CD4-positive, alpha-beta T cell (primary cell): ENCODE data around the gene FARSA. TPM values are rescaled to one million over a fixed set of nuclear protein-coding genes. Genes with fewer than 3 reads are reported as not detected.
A peak's percentile ranks its signal among the peaks of the same experiment; 100 is the strongest.

ENCODE experiments used
- ATAC-seq: fragments of 200-7000 bp; cut with Tn5 transposase; one replicate; pipeline ENCODE4 v1.10.0; 2022; ENCODE audit warnings: mild to moderate bottlenecking; ENCODE audit not compliant: poor library complexity
- CTCF ChIA-PET: fragments of 350-600 bp; sonication (Branson Sonifier 250); formaldehyde crosslinking; loops from one replicate; lab custom pipeline; 2021; ENCODE audit warnings: antibody characterized with exemption, inconsistent platforms; lab: Charles Lee
- POLR2A ChIA-PET: fragments of 350-600 bp; sonication (Branson Sonifier 250); formaldehyde crosslinking; loops from one replicate; lab custom pipeline; 2021; ENCODE audit warnings: antibody characterized with exemption, inconsistent platforms; lab: Charles Lee
- DNase-seq, 14 experiments: peaks; one replicate each; pipeline ENCODE4 v3.0.0-alpha.2; 2013 to 2020; ENCODE audit warnings: mixed read lengths in 2 of 14
- H3K27ac ChIP-seq, 2 donors: one replicate each; pipeline versions ENCODE4 v1.5.1 to v1.7.0; 2013; ENCODE audit warnings: low read length in 2 of 2, low read depth in 1 of 2, mild to moderate bottlenecking in 1 of 2
- H3K27me3 ChIP-seq, 2 experiments: 1 replicate in 1 of 2; 2 replicates in 1 of 2; pipeline versions ENCODE4 v1.6.1 to v1.7.0; 2013; ENCODE audit warnings: low read length in 2 of 2, control low read depth in 1 of 2, mild to moderate bottlenecking in 1 of 2, moderate library complexity in 1 of 2; ENCODE audit not compliant: insufficient read depth in 2 of 2, control insufficient read depth in 1 of 2
- H3K36me3 ChIP-seq: one replicate; pipeline ENCODE4 v1.6.1; 2013; ENCODE audit warnings: low read length, control low read depth; ENCODE audit not compliant: insufficient read depth
- H3K4me1 ChIP-seq: one replicate; pipeline ENCODE4 v1.6.1; 2013; ENCODE audit warnings: low read length, control low read depth; ENCODE audit not compliant: insufficient read depth
- H3K4me3 ChIP-seq: one replicate; pipeline ENCODE4 v1.5.1; 2013; ENCODE audit warnings: mild to moderate bottlenecking, low read length, moderate library complexity
- H3K9me3 ChIP-seq, 2 experiments: 1 replicate in 1 of 2; 2 replicates in 1 of 2; pipeline versions ENCODE4 v1.6.1 to v1.7.0; 2013; ENCODE audit warnings: low read length in 2 of 2, mild to moderate bottlenecking in 2 of 2, control low read depth in 1 of 2, moderate library complexity in 1 of 2; ENCODE audit not compliant: control insufficient read depth in 1 of 2, insufficient read depth in 1 of 2
- H3K27ac Mint-ChIP-seq: one replicate; pipeline ENCODE4 v1.8.0; 2020; ENCODE audit warnings: mixed read lengths
- H3K27me3 Mint-ChIP-seq: one replicate; pipeline ENCODE4 v1.8.0; 2021; ENCODE audit warnings: mixed read lengths
- H3K36me3 Mint-ChIP-seq: one replicate; pipeline ENCODE4 v1.8.0; 2021; ENCODE audit warnings: low read depth, mixed read lengths
- H3K4me1 Mint-ChIP-seq: one replicate; pipeline ENCODE4 v1.8.0; 2021; ENCODE audit warnings: low read depth, mixed read lengths
- H3K4me3 Mint-ChIP-seq: one replicate; pipeline ENCODE4 v1.8.0; 2020; ENCODE audit warnings: mild to moderate bottlenecking, mixed read lengths
- H3K9me3 Mint-ChIP-seq: one replicate; pipeline ENCODE4 v1.8.0; 2020; ENCODE audit warnings: mixed read lengths
- intact Hi-C, 2 experiments: fragments of 100-400 bp; cut with DNase I in 1 of 2; cut with micrococcal nuclease in 1 of 2; formaldehyde crosslinking; loops; one replicate each; pipeline versions ENCODE4 v1.15.1 to v1.9.0; 2023 to 2025; cut with DNase I, micrococcal nuclease
- total RNA-seq, 174 experiments: library from RNA in 2 of 174; stranded (reverse) in 2 of 174; gene quantifications; one replicate each; pipeline ENCODE4 v1.2.3 and lab custom pipeline; 2021 to 2026
- TF ChIP-seq, protein P1 (sequence below): fragments of 200-600 bp; IDR thresholded peaks from one replicate; pipeline ENCODE4 v1.8.0; 2022; ENCODE audit warnings: antibody characterized with exemption, mild to moderate bottlenecking

FARSA gene
- total RNA-seq, 2 experiments from 2014 or later = 17.2 TPM

DNA sequence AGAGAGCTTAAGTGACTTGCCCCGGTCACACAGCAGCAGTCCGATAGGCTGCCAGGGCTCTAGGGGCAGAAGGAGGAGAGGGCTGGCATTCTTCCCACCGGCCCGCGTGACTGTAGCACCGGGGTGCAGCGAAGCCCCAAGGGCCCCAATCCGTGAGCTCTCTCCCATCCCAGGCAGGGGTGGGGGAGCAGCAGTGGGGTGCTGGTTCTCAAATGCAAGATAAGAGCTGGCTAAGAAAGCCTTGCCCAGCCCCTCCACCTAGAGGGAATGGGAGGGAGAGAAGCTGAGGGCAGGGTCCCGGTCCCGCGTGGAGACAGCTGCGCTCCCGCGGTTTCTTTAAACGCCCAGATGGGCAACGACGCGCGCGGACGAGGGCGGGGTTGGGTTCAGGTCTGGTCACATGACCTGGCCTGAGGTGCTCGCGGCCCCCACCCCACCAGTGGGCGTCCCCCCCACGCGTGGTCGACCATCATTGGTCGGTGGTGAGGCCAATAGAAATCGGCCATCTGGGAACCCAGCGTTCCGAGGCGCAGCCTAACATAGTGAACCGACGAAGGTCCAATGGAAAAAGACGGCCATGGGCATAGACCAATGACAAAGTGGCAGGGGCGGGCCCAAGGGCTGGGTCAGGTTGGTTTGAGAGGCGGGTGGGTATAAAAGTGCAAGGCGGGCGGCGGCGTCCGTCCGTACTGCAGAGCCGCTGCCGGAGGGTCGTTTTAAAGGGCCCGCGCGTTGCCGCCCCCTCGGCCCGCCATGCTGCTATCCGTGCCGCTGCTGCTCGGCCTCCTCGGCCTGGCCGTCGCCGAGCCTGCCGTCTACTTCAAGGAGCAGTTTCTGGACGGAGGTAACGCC, 4.6 kb upstream of the FARSA start, which contains the start of gene CALR:
Gene CALR, plus strand, starts transcription at position 683 of the 852 bp plus-strand sequence. Its CDS starts 71 bp downstream, at position 754.
- Mint-ChIP-seq H3K27me3 (no peaks in the 10 kb centered on the region), H3K27ac (peak within 1 kb of the TSS; percentile 93), H3K4me3 (peak within 1 kb of the TSS; percentile 94), H3K9me3 (no peaks in the 10 kb centered on the region), H3K4me1 (peaks cover 55% of the 10 kb centered on the region), H3K36me3 (peaks cover 58% of the 10 kb centered on the region)
- TF ChIP-seq, protein P1, sequence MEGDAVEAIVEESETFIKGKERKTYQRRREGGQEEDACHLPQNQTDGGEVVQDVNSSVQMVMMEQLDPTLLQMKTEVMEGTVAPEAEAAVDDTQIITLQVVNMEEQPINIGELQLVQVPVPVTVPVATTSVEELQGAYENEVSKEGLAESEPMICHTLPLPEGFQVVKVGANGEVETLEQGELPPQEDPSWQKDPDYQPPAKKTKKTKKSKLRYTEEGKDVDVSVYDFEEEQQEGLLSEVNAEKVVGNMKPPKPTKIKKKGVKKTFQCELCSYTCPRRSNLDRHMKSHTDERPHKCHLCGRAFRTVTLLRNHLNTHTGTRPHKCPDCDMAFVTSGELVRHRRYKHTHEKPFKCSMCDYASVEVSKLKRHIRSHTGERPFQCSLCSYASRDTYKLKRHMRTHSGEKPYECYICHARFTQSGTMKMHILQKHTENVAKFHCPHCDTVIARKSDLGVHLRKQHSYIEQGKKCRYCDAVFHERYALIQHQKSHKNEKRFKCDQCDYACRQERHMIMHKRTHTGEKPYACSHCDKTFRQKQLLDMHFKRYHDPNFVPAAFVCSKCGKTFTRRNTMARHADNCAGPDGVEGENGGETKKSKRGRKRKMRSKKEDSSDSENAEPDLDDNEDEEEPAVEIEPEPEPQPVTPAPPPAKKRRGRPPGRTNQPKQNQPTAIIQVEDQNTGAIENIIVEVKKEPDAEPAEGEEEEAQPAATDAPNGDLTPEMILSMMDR = no peak
- POLR2A ChIA-PET = interaction anchor here (0.7 to 3.3 kb wide), 12 partner anchors 9 to 156 kb away, joined by 3 to 24 read pairs (median 6); partner anchors contain the start of genes GADD45GIP1, GCDH and SYCE2
- DNase-seq (peak; percentile 97 to 100 (median 99)), ATAC-seq (peak; percentile 88)
- no peaks in the 10 kb centered on the region for H3K27me3 ChIP-seq
- H3K9me3 ChIP-seq = peaks cover 0 to 7% of the 10 kb centered on the region in 2 experiments
- CTCF ChIA-PET = interaction anchor here (1.4 to 3.3 kb wide), 3 partner anchors 27 to 156 kb away, joined by 4 to 25 read pairs (median 9); no protein-coding TSS in a partner anchor
- intact Hi-C loops = loop anchor here (2.0 to 10.0 kb wide), 4 partner anchors 47 to 203 kb away; partner anchors contain the start of genes GCDH (in 2 of the 2), GET3 (in 1 of the 2), PRDX2 (in 1 of the 2) and RNASEH2A (in 1 of the 2)
- peak within 1 kb of the TSS; percentile 74 to 80 for H3K27ac ChIP-seq
- peaks cover 63% of the 10 kb centered on the region for H3K4me1 ChIP-seq
- peak within 1 kb of the TSS; percentile 94 for H3K4me3 ChIP-seq
- peaks cover 40% of the 10 kb centered on the region for H3K36me3 ChIP-seq

DNA sequence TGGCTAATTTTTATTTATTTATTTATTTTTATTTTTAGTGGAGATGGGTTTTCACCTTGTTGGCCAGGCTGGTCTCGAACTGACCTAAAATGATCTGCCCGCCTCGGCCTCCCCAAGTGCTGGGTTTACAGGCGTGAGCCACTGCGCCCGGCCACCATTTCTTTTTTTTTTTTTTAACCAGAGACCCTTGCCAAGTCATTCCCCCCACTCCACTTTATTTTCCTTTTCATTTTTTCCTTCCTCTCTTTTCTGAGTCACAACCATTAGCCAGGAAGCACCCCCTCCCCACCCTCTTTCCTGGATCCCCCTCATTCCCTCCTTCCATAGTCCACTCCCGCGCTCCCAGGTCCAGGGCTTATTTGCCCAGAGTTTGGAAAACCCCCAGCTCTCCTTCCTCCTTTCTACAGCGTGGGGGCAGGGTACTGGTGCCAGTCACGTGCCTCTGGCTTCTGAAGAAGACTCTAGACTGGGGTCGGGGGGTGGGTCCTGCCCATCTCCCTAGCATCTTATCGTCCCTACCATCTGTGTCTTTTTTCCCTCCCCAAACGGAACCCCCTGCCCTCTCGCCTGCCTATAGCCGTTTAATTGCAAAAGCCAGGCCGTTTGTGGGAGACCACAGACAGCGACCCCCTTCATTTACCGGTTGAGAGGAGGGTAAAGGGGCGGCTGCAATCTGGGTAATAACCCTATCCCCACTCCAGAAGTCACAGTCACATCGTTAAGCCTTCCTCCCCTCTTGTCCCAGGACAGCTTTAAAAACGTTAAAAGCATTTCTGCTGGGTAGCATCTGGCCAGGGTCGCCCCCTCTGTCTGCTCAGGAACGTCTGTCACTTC, 3.8 kb upstream of the FARSA start:
- Histone ChIP-seq H3K27me3 (no peaks in the 10 kb centered on the region), H3K4me1 (peaks cover 71% of the 10 kb centered on the region), H3K36me3 (peaks cover 31% of the 10 kb centered on the region), H3K27ac (peak overlapping the region in 1 of 2 donors; percentile 16), H3K4me3 (peak overlapping the region; percentile 94), H3K9me3 (peaks cover 0 to 7% of the 10 kb centered on the region in 2 experiments)
- TF ChIP-seq, protein P1 = no peak
- ChIA-PET POLR2A (interaction anchor here (1.0 to 3.3 kb wide), 10 partner anchors 9 to 146 kb away, joined by 3 to 24 read pairs (median 8); partner anchors contain the start of genes GADD45GIP1, GCDH and SYCE2), CTCF (interaction anchor here (1.4 to 3.3 kb wide), 3 partner anchors 28 to 156 kb away, joined by 4 to 25 read pairs (median 9); no protein-coding TSS in a partner anchor)
- Mint-ChIP-seq H3K36me3 (peaks cover 60% of the 10 kb centered on the region), H3K27ac (peak overlapping the region; percentile 93), H3K9me3 (no peaks in the 10 kb centered on the region), H3K27me3 (no peaks in the 10 kb centered on the region), H3K4me1 (peaks cover 63% of the 10 kb centered on the region), H3K4me3 (peak overlapping the region; percentile 94)
- intact Hi-C loops = loop anchor here (10.0 kb wide), 3 partner anchors 133 to 203 kb away; partner anchors contain the start of genes GET3 (in 1 of the 2), PRDX2 (in 1 of the 2), RNASEH2A (in 1 of the 2) and THSD8 (in 1 of the 2)
- ATAC-seq (no peak), DNase-seq (peak in 2 of 14 experiments; percentile 54 to 57)
